PC-9 (cell line): Measurements from ENCODE around the gene ARHGAP10.

Experiments used
- EZH2 ChIP-seq: fragments of 200-600 bp; sonication (generic); IDR thresholded peaks from 2 replicates; pipeline ENCODE4 v1.8.0; 2017; ENCODE audit warnings: antibody characterized with exemption, low read depth
- TF ChIP-seq, protein P1 (sequence below): fragments of 200-600 bp; sonication (generic); conservative IDR thresholded peaks from 2 replicates; pipeline ENCODE4 v1.6.1; 2017; ENCODE audit warnings: mixed run types, antibody characterized with exemption, mild to moderate bottlenecking, moderate library complexity

DNA sequence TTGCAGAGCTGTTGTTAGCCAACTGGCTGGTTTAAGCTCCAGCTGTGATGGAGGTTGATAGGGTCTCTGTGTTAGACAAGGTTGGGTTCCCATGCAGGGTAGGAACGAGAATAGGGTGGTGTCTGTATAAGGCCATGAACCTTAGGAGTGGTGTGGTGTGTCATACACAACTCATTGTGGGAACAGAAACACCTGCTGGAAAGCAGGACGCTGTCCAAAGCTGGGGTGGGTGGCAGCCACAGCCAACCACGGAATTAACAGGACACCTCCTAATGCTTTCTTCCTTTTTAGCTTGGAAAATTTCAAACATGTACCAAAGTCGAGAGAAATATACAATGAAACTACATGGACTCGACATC, 94.4 kb downstream of the ARHGAP10 start:
- TF ChIP-seq, protein P1, sequence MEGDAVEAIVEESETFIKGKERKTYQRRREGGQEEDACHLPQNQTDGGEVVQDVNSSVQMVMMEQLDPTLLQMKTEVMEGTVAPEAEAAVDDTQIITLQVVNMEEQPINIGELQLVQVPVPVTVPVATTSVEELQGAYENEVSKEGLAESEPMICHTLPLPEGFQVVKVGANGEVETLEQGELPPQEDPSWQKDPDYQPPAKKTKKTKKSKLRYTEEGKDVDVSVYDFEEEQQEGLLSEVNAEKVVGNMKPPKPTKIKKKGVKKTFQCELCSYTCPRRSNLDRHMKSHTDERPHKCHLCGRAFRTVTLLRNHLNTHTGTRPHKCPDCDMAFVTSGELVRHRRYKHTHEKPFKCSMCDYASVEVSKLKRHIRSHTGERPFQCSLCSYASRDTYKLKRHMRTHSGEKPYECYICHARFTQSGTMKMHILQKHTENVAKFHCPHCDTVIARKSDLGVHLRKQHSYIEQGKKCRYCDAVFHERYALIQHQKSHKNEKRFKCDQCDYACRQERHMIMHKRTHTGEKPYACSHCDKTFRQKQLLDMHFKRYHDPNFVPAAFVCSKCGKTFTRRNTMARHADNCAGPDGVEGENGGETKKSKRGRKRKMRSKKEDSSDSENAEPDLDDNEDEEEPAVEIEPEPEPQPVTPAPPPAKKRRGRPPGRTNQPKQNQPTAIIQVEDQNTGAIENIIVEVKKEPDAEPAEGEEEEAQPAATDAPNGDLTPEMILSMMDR: no peak
- TF ChIP-seq EZH2: no peak
